Type B pancreatic cell (in vitro differentiated cells): ENCODE data around the gene GPR18. TPM values are rescaled to one million over a fixed set of nuclear protein-coding genes. Genes with fewer than 3 reads are reported as not detected.
"Not testable (repeated sequence)": the region's sequence is repeated elsewhere in the genome, so short reads cannot be mapped to it uniquely, and the experiment has no call there.

Experiments
- DNase-seq: peaks from one replicate; pipeline ENCODE4 v3.0.0; 2021; ENCODE audit warnings: mixed read lengths; ENCODE audit not compliant: unreplicated experiment; ENCODE audit errors: extremely low spot score
- H3K27ac Mint-ChIP-seq: 2 replicates; pipeline ENCODE4 v1.8.0; 2021; ENCODE audit warnings: mild to moderate bottlenecking, mixed read lengths
- H3K27me3 Mint-ChIP-seq: 2 replicates; pipeline ENCODE4 v1.8.0; 2021; ENCODE audit warnings: mixed read lengths
- H3K36me3 Mint-ChIP-seq: 2 replicates; pipeline ENCODE4 v1.8.0; 2021; ENCODE audit warnings: mixed read lengths
- H3K4me1 Mint-ChIP-seq: one replicate; pipeline ENCODE4 v1.8.0; 2021; ENCODE audit warnings: mixed read lengths; ENCODE audit not compliant: unreplicated experiment
- H3K4me3 Mint-ChIP-seq: 2 replicates; pipeline ENCODE4 v1.8.0; 2021; ENCODE audit warnings: mild to moderate bottlenecking, mixed read lengths
- H3K9me3 Mint-ChIP-seq: 2 replicates; pipeline ENCODE4 v1.8.0; 2021; ENCODE audit warnings: mixed read lengths
- total RNA-seq: library from RNA; stranded (reverse); gene quantifications from 2 replicates; pipeline ENCODE4 v1.2.1, GENCODE V29; 2021; ENCODE audit warnings: low replicate concordance
- TF ChIP-seq, protein P1 (sequence below): fragments of 200-600 bp; sonication (generic); conservative IDR thresholded peaks from 2 replicates; pipeline ENCODE4 v1.5.0; 2021; ENCODE audit warnings: antibody characterized with exemption, mild to moderate bottlenecking

Gene GPR18
- total RNA-seq, 1 donor from 2014 or later: not detected

- H3K27ac Mint-ChIP-seq: no peak overlapping the region
- H3K27me3 Mint-ChIP-seq: no peaks in the 10 kb centered on the region
- H3K36me3 Mint-ChIP-seq: peaks cover 28% of the 10 kb centered on the region
- H3K4me3 Mint-ChIP-seq: no peak overlapping the region
- TF ChIP-seq, protein P1, sequence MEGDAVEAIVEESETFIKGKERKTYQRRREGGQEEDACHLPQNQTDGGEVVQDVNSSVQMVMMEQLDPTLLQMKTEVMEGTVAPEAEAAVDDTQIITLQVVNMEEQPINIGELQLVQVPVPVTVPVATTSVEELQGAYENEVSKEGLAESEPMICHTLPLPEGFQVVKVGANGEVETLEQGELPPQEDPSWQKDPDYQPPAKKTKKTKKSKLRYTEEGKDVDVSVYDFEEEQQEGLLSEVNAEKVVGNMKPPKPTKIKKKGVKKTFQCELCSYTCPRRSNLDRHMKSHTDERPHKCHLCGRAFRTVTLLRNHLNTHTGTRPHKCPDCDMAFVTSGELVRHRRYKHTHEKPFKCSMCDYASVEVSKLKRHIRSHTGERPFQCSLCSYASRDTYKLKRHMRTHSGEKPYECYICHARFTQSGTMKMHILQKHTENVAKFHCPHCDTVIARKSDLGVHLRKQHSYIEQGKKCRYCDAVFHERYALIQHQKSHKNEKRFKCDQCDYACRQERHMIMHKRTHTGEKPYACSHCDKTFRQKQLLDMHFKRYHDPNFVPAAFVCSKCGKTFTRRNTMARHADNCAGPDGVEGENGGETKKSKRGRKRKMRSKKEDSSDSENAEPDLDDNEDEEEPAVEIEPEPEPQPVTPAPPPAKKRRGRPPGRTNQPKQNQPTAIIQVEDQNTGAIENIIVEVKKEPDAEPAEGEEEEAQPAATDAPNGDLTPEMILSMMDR: no peak
- no peaks in the 10 kb centered on the region for H3K9me3 Mint-ChIP-seq
- H3K4me1 Mint-ChIP-seq: peaks cover 8% of the 10 kb centered on the region
- DNase-seq: no peak
Observed at GRCh38 chr13:99255271-99255670, 2.9 kb downstream of the GPR18 start.

DNA sequence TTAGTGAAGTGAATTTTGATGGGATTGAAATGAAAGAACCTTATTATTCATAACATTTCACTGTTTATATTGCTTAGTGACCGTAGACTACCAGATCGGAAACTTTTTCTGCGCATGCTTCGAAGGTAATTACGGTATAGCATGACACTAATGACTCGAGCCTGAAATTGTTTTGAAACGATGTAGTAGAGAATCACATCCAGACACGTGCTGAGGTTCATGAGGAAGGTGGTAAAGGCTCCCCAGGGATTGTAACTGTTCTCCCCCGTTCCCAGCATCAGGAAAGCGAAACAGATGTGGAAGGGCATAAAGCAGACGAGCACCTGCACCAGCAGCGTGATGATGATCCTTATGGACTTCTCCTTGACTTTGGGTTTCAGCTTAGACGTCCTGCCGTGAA is 3.3 kb downstream of the GPR18 start:
- H3K4me3 Mint-ChIP-seq: no peak overlapping the region
- peaks cover 30% of the 10 kb centered on the region for H3K36me3 Mint-ChIP-seq
- TF ChIP-seq, protein P1: no peak
- no peak overlapping the region for H3K27ac Mint-ChIP-seq
- no peak for DNase-seq
- no peaks in the 10 kb centered on the region for H3K27me3 Mint-ChIP-seq
- no peaks in the 10 kb centered on the region for H3K9me3 Mint-ChIP-seq
- peaks cover 8% of the 10 kb centered on the region for H3K4me1 Mint-ChIP-seq

GRCh38 chr13:99251921-99252320 is 6.3 kb downstream of the GPR18 start:
- Mint-ChIP-seq H3K27ac (no peak overlapping the region), H3K4me3 (no peak overlapping the region), H3K36me3 (peaks cover 46% of the 10 kb centered on the region), H3K9me3 (no peaks in the 10 kb centered on the region), H3K27me3 (no peaks in the 10 kb centered on the region), H3K4me1 (peaks cover 8% of the 10 kb centered on the region)
- TF ChIP-seq, protein P1: no peak
- no peak for DNase-seq

- Mint-ChIP-seq H3K36me3 (peaks cover 49% of the 10 kb centered on the region), H3K27ac (no peak overlapping the region), H3K4me3 (no peak overlapping the region), H3K4me1 (peaks cover 8% of the 10 kb centered on the region), H3K9me3 (no peaks in the 10 kb centered on the region), H3K27me3 (no peaks in the 10 kb centered on the region)
- TF ChIP-seq, protein P1: no peak
- DNase-seq: no peak
Observed at GRCh38 chr13:99250982-99251825, 7.0 kb downstream of the GPR18 start.

DNA sequence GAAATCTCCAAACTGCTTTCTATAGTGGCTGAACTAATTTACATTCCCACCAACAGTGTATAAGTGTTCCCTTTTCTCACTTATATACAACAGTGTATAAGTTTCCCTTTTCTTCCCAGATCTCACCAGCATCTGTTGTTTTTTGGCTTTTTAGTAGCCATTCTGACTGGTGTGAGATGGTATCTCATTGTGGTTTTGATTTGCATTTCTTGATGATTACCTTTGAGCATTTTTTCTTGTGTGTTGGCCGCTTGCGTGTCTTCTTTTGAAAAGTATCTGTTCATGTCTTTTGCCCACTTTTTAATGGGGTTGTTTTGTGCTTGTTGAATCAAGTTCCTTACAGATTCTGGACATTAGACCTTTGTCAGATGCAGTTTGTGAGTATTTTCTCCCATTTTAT is 8.6 kb downstream of the GPR18 start:
- H3K36me3 Mint-ChIP-seq: peaks cover 44% of the 10 kb centered on the region
- not testable (repeated sequence) for H3K9me3 Mint-ChIP-seq, DNase-seq, H3K27me3 Mint-ChIP-seq, H3K4me1 Mint-ChIP-seq, H3K27ac Mint-ChIP-seq, H3K4me3 Mint-ChIP-seq

GRCh38 chr13:99249178-99249577 is 9.0 kb downstream of the GPR18 start:
- not testable (repeated sequence) for DNase-seq, H3K4me3 Mint-ChIP-seq, H3K9me3 Mint-ChIP-seq, H3K27me3 Mint-ChIP-seq, H3K27ac Mint-ChIP-seq, H3K4me1 Mint-ChIP-seq
- H3K36me3 Mint-ChIP-seq: peaks cover 43% of the 10 kb centered on the region
